HG03175 (cell line): ENCODE results near the gene RBMS3.

Experiments used
- ATAC-seq: cut with Tn5 transposase; IDR thresholded peaks from one replicate; pipeline ENCODE4 v1.9.1; 2021; ENCODE audit warnings: mild to moderate bottlenecking, moderate library complexity; ENCODE audit not compliant: unreplicated experiment

RBMS3 gene

DNA sequence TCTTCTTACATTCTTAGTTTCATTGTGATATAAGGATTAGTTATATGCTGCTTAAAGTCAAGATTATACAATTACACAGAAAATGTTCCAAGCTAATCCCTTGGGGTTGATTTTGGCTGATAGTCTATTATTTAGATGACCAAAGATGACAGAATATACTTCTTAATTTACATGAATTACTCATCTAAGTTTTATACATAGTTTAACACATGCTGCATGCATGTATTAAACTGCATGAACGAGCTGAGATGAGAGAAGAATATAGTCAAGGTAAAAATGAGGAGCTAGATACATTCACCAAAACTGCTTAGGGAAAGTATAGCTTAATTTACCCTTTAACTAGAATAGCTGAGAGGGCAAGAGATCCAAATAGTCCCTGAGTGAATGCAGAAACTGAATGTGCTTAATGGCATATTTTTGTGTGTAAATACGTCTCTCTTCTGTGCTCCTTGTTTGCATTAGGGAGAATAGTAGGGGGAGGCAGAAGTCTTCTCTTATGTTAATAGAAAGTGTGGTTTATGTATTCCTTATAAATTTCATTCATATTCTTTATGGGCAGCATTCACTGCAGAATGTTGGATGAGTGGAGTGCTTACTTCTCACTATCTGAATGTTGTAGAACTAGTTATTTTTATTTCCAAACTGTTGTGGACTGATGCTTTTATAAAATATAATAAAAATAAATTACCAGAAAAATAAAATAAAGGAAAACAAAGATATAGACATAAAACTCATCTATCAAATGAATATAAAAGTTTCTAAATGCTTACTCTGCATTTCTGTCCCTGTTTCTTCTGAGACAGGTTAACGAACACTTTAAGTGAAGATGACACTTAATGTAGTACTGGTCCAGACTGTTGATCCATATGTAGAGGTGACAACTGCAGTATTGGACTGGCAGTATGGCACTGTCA, 327.8 kb downstream of the RBMS3 start:
- no peak for ATAC-seq

DNA sequence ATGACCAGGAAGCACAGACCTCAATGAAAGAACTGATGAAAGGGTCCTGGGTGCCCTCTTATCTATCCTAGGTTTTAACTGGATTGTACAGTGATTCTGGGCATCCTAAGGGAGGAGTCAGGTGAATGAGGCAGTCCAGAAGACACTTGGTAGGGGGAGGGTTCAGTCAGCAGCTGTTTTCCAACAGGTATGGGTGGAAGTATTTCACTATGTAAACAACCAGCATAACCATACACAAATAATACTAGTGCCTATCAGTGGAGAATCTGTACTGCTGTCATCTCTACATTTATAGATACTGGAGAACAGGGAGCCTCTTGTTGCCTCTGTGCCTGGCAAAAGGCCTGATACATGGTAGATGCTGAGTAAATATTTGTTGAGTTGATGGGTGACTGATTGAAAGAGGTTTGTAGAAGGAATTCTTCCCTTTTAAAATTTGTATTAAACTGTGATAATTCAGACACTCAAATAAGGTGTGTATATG, 328.5 kb downstream of the RBMS3 start:
- ATAC-seq, result no peak

DNA sequence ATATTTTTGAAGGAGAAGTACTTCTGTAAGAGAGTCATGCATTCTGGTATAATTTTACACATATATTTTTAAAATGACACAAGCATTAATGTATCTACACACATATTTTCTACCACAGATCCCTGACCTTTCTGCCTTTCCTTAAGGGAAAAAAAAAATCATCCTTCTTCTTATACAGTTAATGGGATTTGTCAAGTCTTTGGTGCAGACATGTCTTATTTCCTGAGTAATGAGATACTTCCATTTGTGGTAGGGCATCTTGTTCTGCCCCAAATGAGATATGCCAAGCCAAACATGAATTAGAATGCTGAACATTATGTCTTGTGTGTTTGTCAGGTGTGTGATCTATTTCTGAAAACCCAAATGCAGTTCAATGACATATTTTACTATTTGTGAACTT, 329.9 kb downstream of the RBMS3 start:
- no peak for ATAC-seq

DNA sequence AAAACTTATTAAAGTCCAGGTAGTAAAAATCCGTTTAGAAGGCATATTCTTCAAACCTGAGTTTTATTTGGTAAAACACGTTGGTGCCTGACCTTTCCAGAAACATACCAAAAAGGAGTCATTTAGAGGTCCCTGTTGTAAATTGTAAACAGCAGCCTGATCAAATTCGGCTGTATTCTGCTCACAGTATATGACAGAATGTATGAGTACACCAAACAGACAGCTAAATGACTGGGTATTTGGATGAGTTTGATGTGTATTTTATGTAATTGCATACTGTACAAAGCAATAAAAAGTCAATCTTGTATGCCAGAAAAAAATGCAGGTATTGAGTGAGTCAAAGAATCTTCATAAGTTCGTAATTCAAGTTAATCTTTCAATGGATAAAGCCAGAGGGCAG, 330.4 kb downstream of the RBMS3 start:
- ATAC-seq, result no peak

DNA sequence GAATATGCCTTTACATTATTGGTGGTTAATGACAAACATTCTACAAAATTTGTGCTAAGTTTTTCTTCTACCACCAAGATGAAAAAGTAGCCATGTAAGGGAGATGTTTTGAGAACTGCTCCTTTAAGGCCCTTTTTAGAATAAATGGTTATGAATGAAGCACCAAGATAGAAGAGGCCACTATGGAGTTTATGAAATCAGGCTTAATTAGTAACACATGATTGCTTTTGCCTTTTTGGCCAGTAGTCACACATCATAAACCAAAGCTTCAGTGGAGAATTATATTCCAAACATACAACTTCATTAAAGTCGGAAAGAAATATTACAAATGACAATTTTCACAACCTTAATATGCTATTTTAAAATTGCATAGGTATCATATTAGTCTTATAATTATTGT, 331.7 kb downstream of the RBMS3 start:
- no peak for ATAC-seq

DNA sequence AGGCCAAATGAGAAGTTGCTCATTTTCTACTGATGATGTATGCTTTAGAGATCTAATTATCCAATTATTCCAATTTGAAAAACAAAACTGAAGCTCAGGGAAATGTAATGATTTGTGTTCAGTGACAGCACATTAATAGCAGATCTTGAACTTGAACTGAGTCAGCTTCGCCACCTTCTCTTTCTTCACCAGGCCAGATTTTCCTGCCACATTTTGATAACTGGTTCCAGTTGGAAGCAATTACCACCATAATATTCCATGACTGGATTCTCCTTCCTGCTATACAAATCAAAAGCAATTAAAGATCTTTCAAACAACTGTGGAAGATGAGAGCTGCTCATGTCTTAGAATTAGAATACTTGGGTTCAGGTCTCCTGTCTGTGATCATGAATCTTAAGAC, 334.1 kb downstream of the RBMS3 start:
- ATAC-seq, result no peak

DNA sequence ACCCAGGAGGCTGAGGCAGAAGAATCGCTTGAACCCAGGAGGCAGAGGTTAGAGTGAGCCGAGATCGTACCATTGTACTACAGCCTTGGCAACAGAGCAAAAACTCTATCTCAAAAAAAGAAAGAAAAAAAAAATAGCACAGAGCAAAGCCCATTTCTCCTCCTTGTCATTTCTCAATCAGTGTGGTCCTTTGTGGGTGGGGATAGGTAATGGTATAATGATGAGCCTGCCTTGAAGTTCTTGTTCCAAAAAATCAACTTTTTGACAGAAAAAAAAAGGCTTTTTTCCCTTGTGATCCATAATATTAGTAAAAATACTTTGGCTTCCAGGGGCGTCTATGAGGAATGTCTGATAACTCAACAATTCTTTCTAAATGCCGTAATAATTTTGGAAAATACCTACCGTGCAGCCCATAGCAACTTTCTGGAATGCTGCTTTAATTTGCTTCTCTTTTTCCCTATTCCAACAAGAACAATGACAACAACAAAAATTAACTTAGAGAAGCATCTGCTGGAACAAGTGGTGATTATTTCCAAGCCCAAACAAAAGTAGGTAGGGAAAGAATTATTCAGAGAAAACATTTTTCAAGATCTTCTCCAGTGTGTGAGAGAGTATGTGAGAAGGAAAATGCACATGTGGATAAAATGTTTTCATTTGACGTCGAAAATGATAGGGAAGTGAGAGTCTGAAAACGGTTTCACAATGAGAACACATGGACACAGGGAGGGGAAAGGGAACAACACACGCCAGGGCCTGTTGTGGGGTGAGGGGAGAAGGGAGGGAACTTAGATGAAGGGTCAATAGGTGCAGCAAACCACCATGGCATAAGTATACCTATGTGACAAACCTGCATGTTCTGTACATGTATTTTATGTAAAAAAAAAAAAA, 337.8 kb downstream of the RBMS3 start:
- ATAC-seq, result no peak

DNA sequence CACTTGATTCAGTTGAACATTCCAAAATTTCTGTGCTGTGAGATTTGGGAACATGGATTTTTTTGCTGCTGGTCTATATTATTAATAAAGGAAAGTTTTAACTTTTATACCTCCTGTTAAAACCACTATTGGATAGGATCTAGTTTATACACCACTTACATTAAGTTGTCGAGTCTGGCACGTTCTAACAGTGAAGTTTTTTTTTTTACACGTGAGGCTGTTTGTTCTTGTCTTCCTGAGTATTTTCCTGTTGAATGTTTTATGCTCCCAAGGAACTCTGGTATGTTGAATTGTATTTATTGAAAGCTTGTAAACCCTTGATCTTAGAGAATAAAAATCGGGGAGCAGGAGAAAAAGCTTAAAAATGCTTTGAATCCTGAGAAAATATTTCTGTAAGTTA, 338.8 kb downstream of the RBMS3 start:
- no peak for ATAC-seq

DNA sequence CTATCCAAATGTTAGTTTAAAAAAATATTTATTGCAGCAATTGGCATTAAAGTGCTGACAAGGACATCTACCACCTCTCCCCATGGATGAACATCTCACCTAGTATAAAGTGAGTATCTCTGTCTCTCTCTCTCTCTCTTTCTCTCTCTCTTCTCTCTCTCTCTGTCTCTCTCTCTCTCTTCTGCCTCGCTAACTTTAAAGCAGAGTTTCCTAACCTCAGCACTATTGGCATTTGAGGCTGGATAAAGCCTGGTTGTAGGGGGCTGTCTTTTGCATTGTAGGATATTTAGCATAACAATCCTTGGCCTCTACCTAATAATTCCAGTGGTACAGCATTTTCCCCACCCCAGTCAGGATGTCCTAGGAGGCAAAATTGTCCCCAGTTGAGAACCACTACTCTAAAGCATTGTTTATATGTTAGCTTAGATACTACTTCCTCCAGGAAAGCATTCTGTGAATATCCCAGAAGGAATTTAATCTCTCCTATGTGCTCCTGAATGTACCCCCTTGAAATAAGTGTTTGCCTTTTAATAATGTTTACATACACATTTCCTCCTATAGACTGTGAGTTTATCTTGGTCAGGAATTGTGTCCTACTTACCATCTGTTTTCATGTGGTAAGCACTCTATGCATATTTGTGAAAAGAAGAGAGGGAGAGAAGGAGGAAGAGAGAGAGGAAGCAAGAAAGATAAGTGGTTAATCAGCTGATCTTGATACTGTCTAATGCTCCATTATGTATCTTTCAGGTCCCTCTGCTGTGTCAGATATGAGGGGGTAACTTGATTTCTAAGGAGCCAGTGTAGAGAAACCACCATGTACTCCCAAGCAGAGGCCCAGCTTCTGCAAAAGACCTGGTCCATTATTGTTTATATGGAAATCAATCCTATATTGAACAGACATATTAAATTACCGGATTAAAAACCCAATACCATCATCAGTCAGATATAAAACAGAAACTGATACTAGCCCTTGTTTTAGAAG, 346.6 kb downstream of the RBMS3 start:
- ATAC-seq, result no peak

DNA sequence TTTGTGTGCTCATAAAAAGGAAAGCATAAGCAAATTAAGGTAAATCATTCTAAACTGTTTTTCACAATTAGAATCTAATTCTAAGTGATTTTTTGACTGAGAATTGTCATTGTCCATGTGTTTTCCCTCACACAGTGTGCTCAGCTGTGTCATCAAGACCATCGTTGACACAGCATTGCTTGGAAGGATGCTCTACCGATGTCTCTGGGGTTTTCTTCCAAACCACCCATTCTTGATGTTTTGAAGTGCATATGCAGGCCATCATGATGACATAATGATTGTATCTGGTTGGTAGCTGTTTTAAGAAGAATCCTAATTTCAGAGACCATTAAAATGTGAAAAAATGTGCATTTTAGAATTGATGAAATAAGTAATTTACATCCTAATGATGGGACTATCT, 347.9 kb downstream of the RBMS3 start:
- ATAC-seq, result no peak

DNA sequence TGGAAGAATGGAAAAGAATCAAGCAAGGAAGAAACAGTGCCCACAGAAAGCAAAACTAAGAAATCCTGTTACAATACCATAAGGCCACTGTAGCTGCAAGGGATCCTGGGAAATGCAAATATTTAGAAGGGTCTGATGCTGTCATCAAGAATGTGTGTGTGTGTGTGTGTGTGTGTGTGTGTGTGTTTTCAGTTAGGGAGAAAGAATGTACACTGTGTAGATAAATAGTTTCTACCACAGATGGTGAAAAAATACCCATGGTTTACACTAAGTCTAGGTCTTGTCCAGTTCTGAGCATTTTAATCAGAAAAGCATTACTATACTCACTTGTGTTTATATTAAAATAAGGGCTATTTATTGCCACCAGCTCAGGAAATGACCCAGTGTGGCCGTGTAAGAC, 355.0 kb downstream of the RBMS3 start:
- no peak for ATAC-seq

DNA sequence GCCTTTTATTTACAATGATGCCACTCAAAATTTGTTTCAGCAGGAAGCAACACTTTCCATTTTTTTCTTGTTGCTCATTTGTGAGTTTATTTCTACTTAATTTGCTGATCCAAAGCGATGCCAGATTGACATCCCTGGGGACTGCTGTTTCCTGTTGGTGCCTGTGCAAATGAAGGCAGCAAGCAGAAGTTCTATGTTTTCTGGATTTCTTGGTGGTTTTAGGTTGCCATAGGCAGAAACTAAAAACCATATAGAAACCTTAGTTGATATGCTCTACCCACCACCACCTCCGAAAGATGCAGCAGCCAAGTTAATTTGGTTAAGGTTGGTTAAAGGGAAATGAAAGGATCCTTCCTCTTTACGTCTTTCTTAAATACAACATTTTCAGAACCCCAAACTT, 356.2 kb downstream of the RBMS3 start:
- no peak for ATAC-seq

DNA sequence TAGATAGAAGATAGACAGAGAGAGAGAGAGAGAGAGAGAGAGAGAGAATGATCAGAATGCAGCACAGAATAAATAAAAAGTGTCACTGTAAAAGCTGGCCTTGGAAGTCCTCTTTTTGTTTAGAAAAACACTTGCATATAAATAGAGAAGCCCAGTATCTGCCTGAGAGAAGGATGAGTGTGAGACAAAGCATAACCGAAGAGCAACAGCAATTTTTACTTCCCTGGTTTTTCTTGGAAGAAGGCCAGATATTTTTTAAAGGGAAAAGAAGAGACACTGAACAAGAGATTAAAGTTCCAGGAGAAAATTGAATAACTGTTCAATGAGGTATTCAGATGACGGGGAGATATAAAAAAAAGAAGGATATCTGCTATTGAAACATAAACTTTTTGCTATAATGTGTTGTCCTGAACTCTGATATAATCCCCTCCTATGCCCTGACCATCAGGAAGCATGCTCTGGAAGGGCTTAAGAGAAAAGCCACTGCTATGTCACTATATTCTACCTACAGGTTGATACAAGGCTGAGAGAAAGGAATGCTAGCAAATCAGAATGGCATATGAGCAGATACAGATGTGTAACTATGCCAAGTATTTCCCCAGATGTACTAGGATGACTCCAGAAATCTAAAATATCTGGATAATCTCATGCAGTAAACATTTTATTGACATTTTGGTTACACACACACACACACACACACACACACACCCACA, 358.9 kb downstream of the RBMS3 start:
- ATAC-seq, result no peak

DNA sequence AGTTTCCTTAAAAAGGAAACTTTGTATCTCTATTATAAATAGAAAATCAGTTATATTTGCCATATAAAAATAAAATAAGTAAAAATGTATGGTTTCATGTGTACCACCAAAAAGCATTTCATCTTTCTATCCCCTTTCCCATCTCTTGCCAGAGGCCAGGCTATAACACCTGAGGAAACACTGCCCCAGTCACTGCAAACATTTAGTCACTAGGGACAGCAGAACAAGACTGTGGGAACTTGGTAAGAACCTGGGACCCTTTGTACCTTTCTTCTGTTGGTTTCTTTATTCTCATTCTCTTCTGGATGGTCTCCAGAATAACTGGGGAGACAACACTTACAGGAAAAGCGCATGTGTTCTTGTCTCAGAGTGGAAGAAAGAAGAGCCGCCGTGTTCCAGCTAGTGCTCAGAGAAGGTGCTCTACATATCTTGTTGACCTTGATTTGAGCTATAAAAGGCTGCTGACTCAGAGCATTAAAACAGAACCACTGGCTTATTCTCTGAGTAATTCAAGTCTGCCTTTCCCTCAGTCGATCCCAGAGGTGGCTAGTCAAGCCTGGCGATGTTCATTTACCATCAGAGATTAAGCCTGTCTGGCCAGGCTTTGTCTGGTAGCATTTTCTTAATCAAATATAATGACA, 361.6 kb downstream of the RBMS3 start:
- no peak for ATAC-seq

DNA sequence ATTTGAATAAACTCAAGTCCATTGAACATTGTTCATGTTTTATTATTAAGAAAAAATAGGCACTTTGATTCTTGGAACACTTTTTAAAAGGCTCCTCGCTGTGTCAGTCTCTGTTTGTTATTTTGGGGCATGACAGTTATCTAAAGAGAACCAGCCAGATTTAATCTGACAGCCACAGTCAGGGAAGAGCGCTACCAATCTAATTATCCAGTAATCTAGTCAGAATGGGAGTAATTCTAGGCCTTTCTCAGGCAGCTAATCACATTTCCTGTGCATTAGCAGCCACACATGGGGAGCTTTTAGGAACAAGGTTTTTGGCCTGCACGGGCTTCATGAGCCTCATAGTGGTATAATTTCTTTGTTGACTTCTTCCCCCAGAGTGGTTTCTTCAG, 362.2 kb downstream of the RBMS3 start:
- no peak for ATAC-seq

DNA sequence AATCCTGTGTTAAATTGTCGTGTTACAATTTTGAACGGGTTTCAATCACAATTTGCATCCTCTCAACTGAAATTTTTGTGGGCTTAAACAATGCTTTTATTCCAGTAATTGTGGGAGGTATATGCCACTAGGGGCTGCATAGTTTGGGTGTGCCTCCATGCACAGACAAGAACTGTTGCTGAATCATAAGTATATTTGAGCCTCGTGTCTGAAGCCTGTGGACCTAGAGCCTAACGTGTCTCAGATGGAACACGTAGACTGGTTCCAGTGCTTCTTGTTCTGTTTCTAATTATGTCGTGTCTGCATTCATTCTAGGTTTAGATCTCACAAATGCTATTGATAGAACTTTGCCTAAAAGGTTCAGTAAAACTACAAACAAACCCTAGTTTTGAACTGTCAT, 363.4 kb downstream of the RBMS3 start:
- ATAC-seq, result no peak

DNA sequence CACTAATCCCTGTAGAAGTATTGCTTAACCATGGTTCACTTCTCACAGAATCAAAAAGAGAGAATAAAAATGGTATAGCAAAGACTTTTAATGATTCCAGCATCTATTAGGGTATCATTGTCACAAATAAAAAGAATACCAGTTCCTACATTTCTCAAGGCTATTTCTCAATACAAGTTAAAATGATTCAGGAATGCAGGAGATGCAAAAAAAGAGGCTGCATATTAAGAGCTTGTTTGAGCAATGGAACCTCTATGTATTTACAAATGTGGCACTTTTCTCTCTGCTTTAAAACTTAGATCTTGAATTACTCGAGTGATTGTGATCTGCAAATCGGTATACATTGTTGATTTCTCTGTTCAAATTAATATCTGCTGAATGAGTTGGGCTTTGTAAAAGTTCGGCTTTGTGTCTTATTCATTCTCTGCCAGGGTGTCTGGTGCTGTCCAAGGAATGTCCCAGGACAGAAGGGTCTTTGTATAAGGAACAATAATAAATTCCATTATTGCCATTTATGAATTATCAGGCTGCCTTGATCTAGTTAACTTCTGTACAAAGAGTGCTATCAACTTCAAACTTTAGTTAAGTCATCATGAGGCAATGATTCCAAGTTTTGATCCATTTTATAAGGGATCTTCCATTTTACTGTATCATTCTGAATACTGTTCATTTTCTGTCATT, 364.2 kb downstream of the RBMS3 start:
- no peak for ATAC-seq

DNA sequence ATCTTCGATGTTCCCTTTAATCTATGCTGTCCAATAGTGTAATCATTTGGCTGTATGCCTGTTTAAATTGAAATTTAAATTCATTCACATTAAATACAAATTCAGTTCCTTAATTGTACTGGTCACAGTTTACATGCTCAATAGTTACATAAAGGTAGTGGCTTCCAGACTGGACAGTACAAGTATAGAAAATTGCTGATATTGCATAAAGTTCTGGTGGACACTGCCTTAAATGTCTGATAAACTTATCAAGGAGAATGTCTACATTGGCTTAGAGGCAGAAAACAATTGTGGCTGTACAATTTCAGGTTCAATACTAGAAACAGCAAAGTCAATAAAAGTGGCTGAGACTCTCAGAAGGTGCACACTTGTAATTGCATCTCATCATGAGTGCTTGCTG, 365.2 kb downstream of the RBMS3 start:
- no peak for ATAC-seq
